Stimulated activated CD8-positive, alpha-beta memory T cell treated with anti-CD3 and anti-CD28 coated beads, Interleukin-15, amount 100 ng/mL, for 4 hours (primary cell): Measurements from ENCODE around the gene MRPS25.

ENCODE experiments used
- DNase-seq, 2 donors: peaks; one replicate each; pipeline ENCODE4 v3.0.0-alpha.2; 2020; ENCODE audit warnings: low read depth in 2 of 2

The MRPS25 gene

DNA sequence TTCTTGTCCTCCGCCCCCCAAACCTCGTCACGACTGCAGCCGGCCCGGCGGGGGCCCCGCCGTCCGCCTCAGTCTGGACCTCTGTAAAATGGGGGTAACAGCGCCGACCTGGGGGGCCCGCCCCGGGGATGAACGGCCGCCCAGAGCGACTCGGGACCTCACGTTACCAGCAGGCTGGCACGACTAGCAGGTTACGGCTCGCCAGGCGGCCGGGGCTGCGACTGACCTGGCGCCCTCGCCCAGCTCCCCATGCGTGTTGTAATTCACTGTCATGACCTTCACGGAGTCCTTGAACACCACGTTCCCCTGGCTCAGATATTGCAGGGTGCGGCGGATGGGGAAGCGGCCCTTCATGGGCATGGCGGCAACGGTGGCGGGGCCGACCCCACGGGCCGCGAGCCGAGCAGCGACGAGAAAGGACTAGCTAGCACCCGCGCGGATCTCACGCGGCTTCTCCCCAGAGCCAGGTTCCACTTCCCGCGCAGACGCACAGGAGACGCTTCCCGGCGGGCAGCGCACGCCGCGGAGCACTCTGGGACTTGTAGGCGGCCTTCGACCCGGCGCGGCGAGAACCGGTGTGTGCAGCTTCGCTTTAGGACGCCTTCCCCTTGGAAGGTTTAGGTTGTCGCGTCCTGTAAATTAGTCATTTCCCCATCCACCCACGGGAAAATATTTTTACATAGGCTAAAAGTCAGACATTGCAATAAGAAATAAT is at the start of gene MRPS25:
Gene MRPS25, minus strand, starts transcription at position 481 of the 715 bp plus-strand sequence. Its CDS starts 121 bp downstream, at position 360.
- DNase-seq = peak; percentile 77 to 82

DNA sequence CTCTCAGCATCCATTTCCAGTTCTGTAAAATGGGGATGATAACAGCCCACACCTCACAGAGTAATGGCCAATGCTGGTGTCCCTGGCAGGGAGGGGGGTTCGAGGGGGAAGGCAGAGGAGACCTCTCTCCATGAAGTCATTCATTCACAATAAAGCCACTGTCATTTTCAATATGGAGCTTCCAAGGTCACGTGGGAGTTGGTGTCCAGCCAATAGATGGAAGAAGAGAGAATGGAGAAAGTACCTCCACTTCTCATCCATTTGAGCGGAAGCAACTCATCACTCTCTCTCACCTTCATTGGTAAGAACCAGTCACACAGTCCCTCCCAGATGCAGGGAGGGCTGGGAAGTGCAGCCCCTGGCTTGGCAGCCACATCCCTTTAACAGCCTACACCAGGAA is 48.8 kb upstream of the MRPS25 start:
- DNase-seq = no peak

DNA sequence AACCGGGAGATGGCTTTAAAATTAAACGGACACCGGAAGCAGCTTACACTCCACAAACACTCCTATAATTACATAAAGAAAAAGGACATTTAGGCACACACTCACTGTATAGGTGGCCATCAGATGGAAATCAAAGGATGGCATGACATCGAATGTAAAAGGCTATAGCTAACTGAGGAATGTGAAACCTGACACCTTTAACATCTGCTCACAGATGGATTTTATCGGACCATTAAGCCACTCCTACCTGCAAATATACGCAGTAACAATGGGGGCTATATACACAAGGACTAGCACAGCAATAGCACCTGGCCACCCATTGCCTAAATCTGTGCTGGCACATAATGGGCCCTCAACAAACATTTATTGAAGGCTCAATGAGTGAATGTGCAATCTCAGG is 48.4 kb upstream of the MRPS25 start:
- DNase-seq = no peak

DNA sequence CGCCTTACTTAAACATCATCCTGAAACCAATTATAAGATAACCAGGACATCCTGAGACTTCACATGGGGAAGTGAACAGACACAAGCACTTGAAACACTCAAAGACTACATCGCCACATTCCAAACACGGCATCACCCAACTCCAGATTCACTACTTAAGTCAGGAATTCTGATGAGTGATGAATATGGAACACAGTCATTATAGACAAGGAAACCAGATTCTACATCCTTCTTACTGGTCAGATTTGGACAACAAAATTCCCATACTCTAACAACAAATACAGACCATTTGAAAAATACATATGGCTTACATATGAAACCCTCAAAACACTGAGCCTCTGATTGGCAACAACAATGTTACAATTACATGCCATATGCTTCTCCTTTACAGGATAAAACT is 46.9 kb upstream of the MRPS25 start:
- DNase-seq = no peak

DNA sequence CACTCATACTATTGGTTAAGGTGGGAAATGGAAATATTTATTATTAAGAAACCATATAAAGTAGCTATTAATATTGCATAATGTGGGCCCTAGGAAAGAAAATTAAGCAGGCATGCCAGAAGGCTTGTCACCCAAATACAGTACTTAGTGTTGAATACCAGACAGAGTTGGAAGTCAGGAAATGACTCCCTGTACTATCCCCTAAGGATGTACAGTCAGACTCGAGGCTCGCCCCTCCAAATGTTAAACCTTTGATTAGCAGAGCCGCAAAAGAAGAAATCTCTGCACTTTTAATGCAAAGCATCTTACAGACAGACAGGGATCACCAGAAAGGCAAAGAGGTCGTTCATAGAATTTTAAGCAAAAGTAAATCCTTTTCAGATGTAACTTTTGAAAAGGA is 45.1 kb upstream of the MRPS25 start:
- no peak for DNase-seq

DNA sequence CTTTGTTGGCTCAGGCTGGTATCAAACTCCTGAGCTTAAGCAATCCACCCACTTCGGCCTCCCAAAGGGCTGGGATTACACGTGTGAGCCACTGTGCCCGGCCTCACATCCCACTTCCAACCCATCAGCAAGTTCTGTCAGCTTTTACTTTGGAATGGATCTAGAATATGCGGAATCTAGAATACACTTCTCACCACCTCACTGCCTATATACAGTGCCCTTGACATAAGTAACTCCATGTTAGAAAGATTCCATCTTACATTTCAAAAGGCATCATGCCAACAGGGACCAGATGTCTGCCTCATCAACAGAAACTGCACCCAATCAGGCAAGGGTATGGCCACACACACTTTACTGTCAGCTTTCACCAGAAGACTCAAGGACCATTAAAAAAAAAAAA is 43.8 kb upstream of the MRPS25 start:
- no peak for DNase-seq

DNA sequence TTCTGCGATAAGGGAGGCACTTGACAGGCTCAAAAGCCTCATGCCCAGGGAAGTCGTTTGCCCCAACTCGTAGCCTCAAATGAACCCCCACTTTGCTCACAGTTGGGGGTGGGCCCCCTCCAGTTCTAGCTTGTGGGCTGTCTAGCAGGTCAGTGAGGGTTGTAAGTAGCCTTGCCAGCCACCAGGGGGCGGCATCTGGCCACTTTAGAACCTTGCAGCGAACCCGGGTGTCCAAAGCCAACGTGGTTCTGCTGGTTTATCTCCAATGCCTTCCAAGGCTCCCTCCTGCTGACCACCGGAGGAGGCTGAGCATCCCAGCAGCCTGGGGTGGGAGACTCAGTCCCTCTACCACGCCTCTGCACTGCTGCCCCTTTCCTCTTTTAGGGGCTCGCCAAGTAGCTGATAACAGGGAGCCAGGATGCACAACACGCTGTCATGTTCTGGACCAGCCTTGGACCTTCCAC is 43.0 kb upstream of the MRPS25 start:
- peak; percentile 39 to 42 for DNase-seq

DNA sequence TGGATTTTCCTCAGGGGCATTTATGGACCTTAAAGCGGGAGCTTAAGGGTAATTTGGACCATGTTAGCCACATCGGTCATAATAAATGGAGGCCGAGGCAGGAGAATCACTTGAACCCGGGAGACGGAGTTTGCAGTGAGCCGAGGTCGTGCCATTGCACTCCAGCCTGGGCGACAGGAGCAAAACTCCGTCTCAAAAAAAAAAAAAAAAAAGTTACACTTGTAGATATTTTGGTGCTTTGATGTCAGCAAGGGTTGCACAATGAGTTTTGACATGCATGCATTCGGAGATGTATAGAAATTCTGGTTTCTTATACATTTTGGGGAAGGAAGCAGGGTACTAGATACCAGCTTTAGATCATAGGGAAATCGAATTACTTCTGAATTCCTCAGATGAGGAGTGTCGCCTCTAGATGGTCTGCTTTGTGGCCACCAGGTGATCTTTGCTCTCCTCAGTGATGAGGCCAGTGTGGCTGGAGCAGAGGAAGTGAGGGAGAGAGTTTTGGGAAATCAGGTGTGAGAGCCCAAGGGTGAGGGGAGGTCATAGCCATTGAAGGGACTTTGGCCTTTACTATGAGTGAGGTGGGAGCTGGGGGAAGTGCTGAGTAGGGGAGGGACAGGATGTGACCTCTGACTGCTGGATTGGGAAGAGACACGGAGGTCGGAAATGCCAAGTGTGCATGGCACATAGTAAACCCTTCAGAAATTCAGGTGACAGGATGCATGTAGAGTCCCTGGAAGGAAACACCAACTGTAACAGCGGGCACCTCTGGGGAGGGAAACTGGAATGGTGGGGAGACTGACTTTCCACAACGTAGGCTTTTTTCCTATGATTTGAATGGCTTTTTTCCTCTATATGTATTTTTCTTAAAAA is 42.2 kb upstream of the MRPS25 start:
- no peak for DNase-seq

DNA sequence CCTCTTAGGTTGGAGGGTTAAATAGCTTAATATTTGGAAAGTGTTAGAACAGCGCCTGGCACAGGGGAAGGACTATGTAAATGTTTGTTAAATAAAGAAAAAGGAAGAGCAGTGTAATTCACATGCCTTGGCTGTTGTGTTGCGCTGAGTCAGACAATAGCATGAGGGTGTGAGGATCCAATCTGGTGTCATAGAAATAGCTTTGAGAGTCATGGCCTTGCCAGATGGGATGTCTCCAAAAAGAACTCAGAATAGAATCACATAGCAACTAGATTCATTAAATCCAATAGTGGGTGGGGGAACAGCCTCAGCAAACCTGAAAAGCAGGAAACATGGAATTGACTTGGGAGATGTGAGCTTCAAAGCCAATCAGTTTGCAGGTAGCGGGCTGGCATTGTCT is 37.7 kb upstream of the MRPS25 start:
- no peak for DNase-seq

DNA sequence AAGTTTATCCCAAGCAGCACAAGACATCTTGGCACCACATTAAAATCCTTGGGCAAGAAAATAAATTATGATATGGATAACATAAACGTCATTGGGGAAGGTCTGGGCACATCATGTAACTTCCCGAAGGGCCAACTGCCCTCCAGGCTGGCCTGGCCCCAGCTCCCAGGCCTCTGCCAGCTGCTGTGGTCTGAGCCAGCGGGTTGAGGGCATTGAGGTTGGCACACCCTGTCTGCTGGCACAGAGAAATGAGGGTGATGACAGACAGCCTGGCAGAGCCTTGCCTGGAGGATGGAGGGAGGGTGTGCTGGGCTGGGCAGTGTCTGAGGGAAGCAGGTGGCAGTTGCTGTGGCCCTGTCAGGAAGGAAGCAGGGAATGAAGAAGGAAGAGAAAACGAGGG is 37.1 kb upstream of the MRPS25 start:
- no peak for DNase-seq

DNA sequence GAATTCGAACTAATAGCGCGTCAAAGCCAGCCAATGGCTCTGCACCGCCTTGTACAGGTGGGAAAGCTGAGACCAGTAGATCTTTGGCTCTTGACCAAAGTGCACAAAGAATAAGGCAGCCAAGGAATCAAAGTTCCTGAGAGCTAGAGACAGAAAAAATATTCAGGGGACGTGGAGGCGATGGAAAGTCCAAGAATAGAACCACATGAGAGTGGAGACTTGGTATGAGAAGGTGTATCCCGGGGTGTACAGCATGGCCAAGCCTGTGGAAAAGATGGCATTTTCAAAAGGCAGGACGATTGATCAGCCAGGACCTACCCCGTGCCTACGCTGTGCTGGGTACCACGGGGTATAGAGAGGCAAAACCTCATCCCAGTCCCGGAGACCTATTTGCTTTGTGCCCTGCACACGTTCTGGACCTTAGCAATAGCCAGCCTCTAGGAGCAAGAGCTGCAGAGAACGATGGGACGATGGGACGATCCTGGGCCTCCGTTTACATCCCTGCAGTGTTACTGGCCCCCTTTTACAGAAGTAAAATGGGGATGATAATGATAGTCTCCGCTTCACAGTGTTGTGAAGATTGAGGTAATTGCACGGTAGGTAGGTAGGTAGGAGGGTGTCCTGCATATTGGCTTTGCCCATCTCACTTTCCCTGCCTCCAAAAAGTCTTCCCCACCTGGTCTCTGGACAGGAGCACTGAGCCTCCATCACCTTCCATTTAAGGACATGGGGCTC is 34.4 kb upstream of the MRPS25 start:
- DNase-seq = no peak

DNA sequence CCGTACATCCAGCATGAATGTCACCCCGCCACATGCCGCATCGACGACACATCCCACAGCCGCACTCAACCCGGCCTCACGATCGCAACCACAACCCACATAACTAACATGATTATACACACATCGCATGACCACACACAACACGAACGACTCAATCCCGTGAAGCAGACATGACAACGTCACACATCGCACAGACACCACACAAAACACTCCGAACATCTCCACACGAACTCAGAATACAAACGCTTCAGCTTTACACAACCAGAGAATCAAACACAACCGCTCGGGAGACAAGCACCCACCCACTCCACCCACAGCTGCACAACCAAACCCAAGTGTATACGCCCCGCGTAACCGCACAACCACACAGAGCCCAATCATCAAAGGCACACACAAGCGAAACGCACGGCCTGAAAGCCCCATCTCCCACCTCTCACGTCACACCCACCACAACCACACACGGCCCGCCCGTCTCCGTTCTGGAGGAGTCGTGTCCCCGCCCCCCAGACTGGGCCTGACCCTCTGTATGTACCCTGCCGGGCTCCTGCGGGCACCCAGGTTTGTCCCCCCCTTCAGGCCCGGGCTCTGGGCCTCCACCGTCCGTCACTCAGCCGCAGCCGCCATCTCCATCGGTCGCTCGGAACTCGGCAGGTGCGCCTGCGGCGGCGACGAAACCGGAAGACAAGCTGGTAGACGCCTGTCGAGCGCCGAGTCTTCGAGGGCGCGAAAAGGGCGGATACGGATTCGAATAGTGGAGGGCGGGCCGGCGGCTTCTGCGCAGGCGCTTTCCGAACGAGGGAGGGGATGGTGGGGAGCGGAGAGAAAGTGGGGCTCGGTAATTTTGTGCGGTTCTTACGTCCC is 33.6 kb upstream of the MRPS25 start, which contains the start of gene RBSN:
Gene RBSN, minus strand, starts transcription at position 646 of the 861 bp plus-strand sequence. CDS start 3,028 bp downstream, outside the sequence.
- peak; percentile 89 to 91 for DNase-seq

DNA sequence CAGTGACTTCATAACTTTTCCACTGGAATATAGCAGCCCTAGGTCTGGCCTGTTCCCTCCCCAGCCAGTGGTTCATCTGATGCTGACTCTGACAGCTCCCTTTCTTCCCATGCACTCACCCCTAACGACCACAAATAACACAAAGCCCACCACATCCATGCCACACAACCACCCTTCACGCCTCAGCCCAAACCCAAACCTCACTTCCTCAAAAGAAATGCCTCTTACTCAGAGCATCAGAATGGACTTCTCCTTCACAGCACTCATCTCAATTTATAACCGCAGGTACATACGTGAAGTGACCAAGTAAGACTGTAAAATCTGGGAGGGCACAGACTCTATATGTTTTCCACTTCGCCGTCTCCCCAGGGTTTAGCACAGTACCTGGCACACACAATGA is 32.8 kb upstream of the MRPS25 start:
- peak in 1 of 2 donors; percentile 7 for DNase-seq

DNA sequence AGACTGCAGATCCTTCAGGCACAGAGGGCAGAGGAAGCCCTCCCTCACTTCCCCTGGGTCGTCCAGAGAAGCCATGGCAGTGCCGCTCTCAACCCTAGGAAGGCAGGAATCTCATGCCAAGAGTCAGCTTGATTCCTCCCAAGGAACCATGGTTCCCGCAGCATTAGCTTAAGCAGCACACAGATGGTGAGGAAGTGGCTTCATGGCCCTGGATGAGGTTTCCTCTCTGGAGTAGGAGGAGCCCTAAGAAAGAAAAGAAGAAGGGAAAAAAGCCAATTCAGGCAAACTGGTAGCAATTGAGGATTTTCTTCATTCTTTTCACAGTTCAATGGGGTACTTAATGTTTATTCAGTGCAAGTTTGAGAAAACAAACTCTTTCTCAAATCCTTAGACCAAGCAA is 30.9 kb upstream of the MRPS25 start:
- DNase-seq = no peak

DNA sequence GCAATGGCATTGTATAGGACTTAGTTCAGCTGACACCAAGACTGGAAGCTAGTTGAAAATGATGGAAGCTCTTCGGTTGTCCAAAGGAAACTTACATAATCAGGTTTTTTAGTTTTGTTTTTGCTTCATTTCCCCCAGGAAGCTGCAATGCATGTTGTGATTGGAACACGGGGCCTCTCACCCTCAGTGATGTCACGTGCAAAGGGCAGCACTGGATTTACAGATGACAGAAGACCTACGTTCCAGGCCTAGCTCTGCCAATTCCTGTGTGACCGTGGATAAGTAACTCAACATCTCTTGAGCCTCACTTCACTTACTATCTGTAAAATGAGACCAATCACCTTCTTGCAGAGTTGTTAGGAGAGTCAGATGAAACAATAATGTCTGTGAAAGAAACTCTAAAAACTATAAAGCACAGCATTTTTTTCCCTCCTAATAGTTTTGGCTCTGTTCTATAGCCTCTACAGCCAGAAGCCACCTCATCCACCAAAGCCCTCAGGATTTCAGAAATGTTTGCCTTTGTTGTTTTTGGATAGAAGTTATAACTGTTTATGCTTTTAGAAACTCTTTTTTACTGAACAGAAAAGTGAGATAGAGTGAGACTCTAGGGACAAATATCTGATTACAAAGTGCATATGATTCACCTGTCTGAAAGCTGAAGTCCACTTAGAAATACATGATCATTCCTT is 29.2 kb upstream of the MRPS25 start:
- DNase-seq = no peak

DNA sequence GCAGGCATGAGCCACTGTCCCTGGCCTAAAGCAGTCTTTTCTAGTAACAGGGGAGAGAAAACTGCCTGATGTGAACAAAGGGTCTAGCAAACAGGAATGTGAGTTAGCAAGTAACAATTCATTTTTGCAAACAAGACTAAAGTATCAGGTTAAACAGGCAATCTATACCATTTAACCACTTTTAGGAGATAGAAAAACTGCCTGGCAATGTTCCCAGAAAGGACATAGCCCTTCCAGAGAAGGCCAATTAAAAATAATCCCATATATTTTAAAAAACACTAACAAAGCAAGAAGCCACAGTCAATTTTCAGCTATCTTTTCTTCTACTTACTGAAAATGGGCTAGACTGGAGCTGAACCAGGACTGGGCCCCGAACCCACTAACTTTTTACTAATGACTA is 27.6 kb upstream of the MRPS25 start:
- no peak for DNase-seq

DNA sequence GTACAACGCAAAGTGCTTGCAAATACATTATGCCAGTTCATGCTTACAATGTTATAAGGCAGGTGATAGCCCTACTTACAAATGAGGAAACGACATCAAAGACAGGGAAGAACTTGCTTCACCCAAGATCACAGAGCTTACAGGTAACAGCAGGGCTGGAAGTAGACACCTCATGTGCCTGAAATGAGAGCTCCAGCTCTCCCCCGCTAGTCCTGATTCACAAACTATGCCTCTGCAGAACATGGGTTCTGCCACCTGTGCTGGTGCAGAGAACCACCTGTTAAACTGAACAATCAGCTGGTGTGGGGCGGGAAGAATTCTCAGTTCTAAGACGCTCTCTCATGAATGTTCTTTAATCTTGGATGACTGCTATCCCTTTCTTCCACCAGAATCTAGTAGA is 26.5 kb upstream of the MRPS25 start:
- no peak for DNase-seq

DNA sequence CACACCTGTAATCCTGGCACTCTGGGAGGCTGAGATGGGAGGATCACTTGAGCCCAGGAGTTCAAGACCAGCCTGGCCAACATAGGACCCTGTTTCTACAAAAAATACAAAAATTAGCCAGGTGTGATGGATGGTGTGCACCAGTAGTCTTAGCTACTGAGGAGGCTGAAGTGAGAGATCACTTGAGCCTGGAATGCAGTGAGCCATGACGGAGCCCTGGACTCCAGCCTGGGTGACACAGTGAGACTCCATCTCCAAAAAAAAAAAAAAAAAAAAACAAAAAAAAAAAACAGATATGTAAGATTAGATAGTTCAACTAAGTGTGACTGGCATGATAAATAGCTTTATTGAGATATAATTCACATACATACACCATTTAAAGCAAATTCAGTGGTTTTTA is 24.1 kb upstream of the MRPS25 start:
- no peak for DNase-seq

DNA sequence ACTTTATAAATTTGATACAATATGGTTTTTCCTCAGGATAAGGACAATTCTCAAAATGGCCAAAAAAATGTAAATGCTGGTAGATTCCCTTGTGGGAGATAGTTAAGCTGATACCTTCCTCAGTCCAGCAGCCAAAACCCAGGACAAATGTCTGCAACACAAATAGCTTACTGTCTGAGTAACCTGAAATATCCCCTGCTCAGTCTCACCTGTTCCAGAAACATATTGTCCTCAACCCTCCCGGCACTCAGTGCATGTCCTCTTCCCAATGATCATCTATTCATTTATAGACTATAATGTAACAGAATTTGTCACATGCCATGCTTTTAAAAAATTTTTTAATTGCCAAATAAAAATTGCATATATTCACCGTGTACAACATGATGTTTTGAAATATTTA is 21.6 kb upstream of the MRPS25 start:
- DNase-seq = no peak

DNA sequence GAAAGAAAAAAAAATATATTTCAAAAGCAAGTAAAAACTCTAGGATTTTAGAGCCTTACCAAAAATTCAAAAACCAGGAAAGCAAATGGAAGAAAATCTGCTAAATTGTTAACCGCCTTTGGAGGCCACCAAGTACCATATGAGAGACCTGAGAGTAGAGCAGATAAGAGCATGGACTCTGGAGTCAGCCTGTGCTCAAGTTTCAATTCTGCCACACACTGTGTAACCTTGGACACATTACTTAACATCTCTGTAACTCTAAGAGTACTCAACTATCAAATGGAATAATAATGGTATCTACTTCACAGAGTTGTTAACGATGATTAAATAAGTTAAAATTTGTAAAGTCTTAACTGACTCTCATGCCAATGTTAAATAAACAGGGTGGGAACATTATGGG is 21.1 kb upstream of the MRPS25 start:
- no peak for DNase-seq

DNA sequence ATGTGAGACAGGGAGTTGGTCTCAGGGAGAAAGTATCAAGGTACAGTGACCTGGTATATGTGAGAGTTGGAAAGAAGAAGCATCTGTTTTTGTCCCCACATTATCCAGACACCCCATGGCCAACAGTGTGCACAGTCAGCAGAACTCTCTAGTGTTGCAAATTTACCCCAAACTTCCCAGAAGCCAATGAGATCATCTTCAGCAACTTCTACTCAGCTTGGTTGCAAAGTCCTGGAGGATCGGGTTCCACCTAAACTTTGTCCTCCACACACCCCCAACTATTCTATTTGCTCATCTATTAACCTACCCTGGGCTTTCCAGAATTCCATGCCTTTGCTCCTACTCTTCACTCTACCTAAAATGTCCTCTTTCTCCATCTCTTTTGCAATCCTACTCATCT is 18.1 kb upstream of the MRPS25 start:
- no peak for DNase-seq
